CD1c-positive myeloid dendritic cell (primary cell): ENCODE data around the gene MYRIP.
"Not testable (repeated sequence)": the region's sequence is repeated elsewhere in the genome, so short reads cannot be mapped to it uniquely, and the experiment has no call there.

Experiments used
- DNase-seq: peaks from one replicate; pipeline ENCODE4 v3.0.0-alpha.2; 2016; ENCODE audit errors: extremely low spot score

The MYRIP gene

GRCh38 chr3:39809181-39809994 lies at the start of gene MYRIP:
Gene MYRIP, plus strand, starts transcription at chr3:39809609. Its CDS starts 91,208 bp downstream, at chr3:39900817.
- no peak for DNase-seq

GRCh38 chr3:39760325-39760724 lies 49.1 kb upstream of the MYRIP start:
- DNase-seq = no peak

GRCh38 chr3:39762537-39763070 lies 46.8 kb upstream of the MYRIP start:
- no peak for DNase-seq

GRCh38 chr3:39763390-39763789 lies 46.0 kb upstream of the MYRIP start:
- DNase-seq = no peak

GRCh38 chr3:39765575-39765974 lies 43.8 kb upstream of the MYRIP start:
- no peak for DNase-seq

GRCh38 chr3:39766433-39766832 lies 43.0 kb upstream of the MYRIP start:
- DNase-seq = no peak

- not testable (repeated sequence) for DNase-seq
Observed at GRCh38 chr3:39766909-39767308, 42.5 kb upstream of the MYRIP start.

- DNase-seq = not testable (repeated sequence)
Observed at GRCh38 chr3:39778168-39778567, 31.2 kb upstream of the MYRIP start.

- DNase-seq = no peak
Observed at GRCh38 chr3:39779511-39780230, 29.7 kb upstream of the MYRIP start.

GRCh38 chr3:39780352-39780751 lies 29.1 kb upstream of the MYRIP start:
- DNase-seq = no peak

- DNase-seq = no peak
Observed at GRCh38 chr3:39781025-39781424, 28.4 kb upstream of the MYRIP start.

GRCh38 chr3:39781632-39782031 lies 27.8 kb upstream of the MYRIP start:
- no peak for DNase-seq

GRCh38 chr3:39783680-39784079 lies 25.7 kb upstream of the MYRIP start:
- no peak for DNase-seq

GRCh38 chr3:39784922-39785321 lies 24.5 kb upstream of the MYRIP start:
- DNase-seq = no peak

- no peak for DNase-seq
Observed at GRCh38 chr3:39788128-39788883, 21.1 kb upstream of the MYRIP start.

- no peak for DNase-seq
Observed at GRCh38 chr3:39791603-39792002, 17.8 kb upstream of the MYRIP start.

- DNase-seq = no peak
Observed at GRCh38 chr3:39794880-39795279, 14.5 kb upstream of the MYRIP start.

- DNase-seq = no peak
Observed at GRCh38 chr3:39801216-39801615, 8.2 kb upstream of the MYRIP start.

GRCh38 chr3:39802486-39802885 lies 6.9 kb upstream of the MYRIP start:
- not testable (repeated sequence) for DNase-seq

GRCh38 chr3:39803956-39804355 lies 5.5 kb upstream of the MYRIP start:
- no peak for DNase-seq

- DNase-seq = no peak
Observed at GRCh38 chr3:39804951-39805350, 4.5 kb upstream of the MYRIP start.

GRCh38 chr3:39805650-39806049 lies 3.8 kb upstream of the MYRIP start:
- DNase-seq = no peak
